A549 treated with Mapracorat at 1 μM for 4 hours (cell line): ENCODE results near the gene NOL7. TPM values are rescaled to one million over a fixed set of nuclear protein-coding genes. Genes with fewer than 3 reads are reported as not detected.

Experiments
- total RNA-seq: library from RNA; stranded (reverse); fragments of 200-300 nt; extraction: Qiagen RNA extraction; gene quantifications from 5 replicates; pipeline ENCODE4 v1.2.3, GENCODE V29; 2022

The NOL7 gene
- 65.2 to 79.4 TPM (median 66.3 TPM) in 5 replicates for total RNA-seq

DNA sequence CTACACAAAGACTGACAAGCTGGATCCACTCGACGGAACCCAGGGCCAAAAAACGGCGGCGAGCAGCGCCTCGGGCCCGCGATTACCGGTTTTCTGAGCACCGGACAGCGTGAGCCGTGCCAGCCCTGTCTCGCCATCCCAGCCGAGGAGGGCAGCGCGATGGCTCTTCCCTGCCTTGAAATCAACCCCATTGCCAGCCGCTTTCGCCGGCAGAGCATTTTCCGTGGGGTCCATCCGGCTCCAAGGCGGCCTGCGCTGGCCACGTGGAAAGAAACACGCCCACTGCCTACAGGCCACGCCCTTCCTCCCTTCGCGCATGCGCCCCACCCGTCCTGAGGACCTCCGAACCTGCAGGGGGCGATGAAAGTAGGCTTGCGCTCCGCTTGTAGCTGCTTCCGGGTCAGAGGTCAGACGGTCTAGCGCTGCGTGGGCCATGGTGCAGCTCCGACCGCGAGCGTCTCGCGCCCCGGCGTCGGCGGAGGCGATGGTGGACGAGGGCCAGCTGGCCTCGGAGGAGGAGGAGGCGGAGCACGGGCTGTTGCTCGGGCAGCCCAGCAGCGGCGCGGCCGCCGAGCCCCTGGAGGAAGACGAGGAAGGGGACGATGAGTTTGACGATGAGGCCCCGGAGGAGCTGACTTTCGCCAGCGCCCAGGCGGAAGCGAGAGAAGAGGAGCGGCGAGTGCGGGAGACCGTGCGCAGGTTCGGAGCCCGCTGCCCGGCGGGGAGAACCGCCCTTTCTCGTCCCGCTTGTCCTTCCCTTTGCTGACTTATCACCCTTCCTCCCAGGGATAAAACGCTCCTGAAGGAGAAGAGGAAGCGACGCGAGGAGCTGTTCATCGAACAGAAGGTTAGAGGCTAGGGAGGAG, at the start of gene NOL7:
NOL7 (plus strand) TSS at position 410 of the 866 bp plus-strand sequence; CDS start at position 434, 24 bp downstream.

DNA sequence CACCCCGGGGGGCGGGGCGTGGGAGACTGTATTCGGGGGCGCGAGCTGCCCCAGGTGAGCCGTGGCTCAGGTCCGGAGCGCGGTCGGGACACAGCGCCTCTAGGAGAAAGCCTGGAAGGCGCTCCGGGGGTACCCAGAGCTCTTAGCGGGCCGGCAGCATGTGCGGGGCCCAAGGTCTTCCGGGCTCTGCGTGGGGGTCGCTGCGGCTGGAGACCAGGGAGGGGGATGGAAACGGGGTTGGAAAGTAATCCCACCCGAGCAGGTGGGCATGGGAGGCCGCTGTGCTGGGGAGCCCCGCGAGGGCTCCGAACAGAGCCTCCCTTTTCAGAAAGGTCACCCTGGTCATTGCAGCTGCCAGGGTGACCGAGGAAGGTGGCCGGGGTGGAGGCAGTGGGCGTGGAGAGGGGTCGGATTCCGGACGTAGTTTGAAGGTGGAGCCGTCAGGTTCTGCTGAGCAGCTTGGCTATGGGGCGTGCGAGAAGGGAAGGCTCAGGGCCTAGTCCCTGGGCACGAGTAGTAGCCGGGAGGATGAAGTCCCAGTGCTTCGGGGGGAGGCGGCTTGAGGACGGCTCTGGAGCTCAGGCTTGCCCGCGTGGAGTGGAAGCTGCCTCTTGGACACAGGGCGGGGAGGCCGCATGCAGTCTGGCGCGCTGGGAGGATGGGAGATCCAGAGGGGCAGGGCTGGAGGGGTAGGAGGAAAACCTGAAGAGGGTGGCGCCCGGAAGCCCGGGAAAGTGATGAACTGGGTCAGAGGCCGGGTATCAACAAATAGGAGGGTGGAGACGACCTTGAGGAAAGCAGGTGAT, 40.4 kb upstream of the NOL7 start, which contains the start of gene SIRT5:
SIRT5 (plus strand) TSS at position 31 of the 806 bp plus-strand sequence. CDS start 9,510 bp downstream, outside the sequence.

Other genes starting within 250 kb of the NOL7 start
- gene GFOD1, start 127.7 kb upstream of the NOL7 start, total RNA-seq: 1.5 to 1.9 TPM (median 1.6 TPM) in 5 replicates
- 3.4 to 4.2 TPM (median 3.5 TPM) in 5 replicates for gene SIRT5, start 40.7 kb upstream of the NOL7 start, total RNA-seq
- gene RANBP9, start 96.5 kb downstream of the NOL7 start, total RNA-seq: 11.1 to 15.5 TPM (median 12.0 TPM) in 5 replicates
- gene MCUR1, start 199.2 kb downstream of the NOL7 start, total RNA-seq: 11.0 to 15.4 TPM (median 15.0 TPM) in 5 replicates